HFFc6 (cell line): Measurements from ENCODE around the gene ZDHHC3. TPM values are rescaled to one million over a fixed set of nuclear protein-coding genes. Genes with fewer than 3 reads are reported as not detected.
A peak's percentile ranks its signal among the peaks of the same experiment; 100 is the strongest.

Source experiments
- DNase-seq: peaks from one replicate; pipeline ENCODE4 v3.0.0-alpha.2; 2018
- H3K27ac Mint-ChIP-seq: 2 replicates; pipeline ENCODE4 v1.8.0; 2020; ENCODE audit warnings: mild to moderate bottlenecking, mixed read lengths
- H3K27me3 Mint-ChIP-seq: 2 replicates; pipeline ENCODE4 v1.8.0; 2021; ENCODE audit warnings: mild to moderate bottlenecking, moderate library complexity, mixed read lengths; ENCODE audit not compliant: insufficient read depth
- H3K36me3 Mint-ChIP-seq: 2 replicates; pipeline ENCODE4 v1.8.0; 2021; ENCODE audit warnings: low read depth, mixed read lengths
- H3K4me1 Mint-ChIP-seq: 2 replicates; pipeline ENCODE4 v1.8.0; 2020; ENCODE audit warnings: low read depth, mixed read lengths
- H3K4me3 Mint-ChIP-seq: 2 replicates; pipeline ENCODE4 v1.8.0; 2020; ENCODE audit warnings: mild to moderate bottlenecking, moderate library complexity, mixed read lengths
- H3K9me3 Mint-ChIP-seq: 2 replicates; pipeline ENCODE4 v1.8.0; 2020; ENCODE audit warnings: mild to moderate bottlenecking, mixed read lengths
- CTCF ChIP-seq: fragments of 200-600 bp; sonication (generic); IDR thresholded peaks from 2 replicates; pipeline ENCODE4 v1.5.0; 2021; ENCODE audit warnings: antibody characterized with exemption, mild to moderate bottlenecking
- total RNA-seq, 6 experiments: library from RNA; stranded (reverse); fragmentation: NEBNext Ultra II Directional; extraction: Animal tissue kit (Norgen Biotek cat#: 25700); gene quantifications; 2 replicates in 1 of 6; 3 replicates in 5 of 6; pipeline ENCODE4 v1.2.3, GENCODE V29; 2021

ZDHHC3 gene
- total RNA-seq, 6 experiments from 2014 or later: 55.5 to 74.7 (median 64.4) TPM

DNA sequence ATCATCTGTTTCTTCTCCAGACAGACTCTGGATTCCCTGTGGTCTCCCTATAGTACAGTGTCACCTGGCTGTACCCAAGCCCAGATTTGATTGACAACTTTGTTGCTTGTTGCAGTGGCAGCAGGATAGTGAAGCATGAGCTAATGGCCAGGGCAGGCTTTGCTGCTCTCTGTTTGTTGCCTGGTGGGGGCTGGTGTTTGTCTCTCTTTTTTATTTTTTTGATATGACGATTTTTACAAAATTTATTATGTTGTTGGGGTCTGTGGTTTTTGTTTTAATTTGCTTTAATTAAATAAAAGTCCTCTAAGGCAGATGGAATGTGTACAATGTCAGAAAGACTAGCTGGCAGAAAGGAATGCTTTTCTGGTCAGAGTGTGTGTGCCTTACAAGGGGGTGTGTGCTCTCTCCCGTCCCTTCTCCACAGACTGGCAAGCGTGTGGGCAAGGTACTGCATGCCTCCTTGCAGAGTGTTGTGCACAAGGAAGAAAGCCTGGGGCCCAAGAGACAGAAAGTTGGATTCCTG lies 34.9 kb upstream of the ZDHHC3 start:
- Mint-ChIP-seq H3K4me3 (peak overlapping the region; percentile 75), H3K27ac (peak overlapping the region; percentile 93), H3K9me3 (no peaks in the 10 kb centered on the region), H3K27me3 (peaks cover 2% of the 10 kb centered on the region; the same call in 1 of the 2 replicates), H3K36me3 (peaks cover 41% of the 10 kb centered on the region), H3K4me1 (peaks cover 66% of the 10 kb centered on the region)
- DNase-seq: peak; percentile 92
- TF ChIP-seq CTCF: peak; percentile 13; the same call in 1 of the 2 replicates

- TF ChIP-seq CTCF: no peak
- Mint-ChIP-seq H3K27me3 (peaks cover 2% of the 10 kb centered on the region; the same call in 1 of the 2 replicates), H3K36me3 (peaks cover 45% of the 10 kb centered on the region), H3K27ac (peak overlapping the region; percentile 25; the same call in 1 of the 2 replicates), H3K4me1 (peaks cover 65% of the 10 kb centered on the region), H3K9me3 (no peaks in the 10 kb centered on the region; the same call in 1 of the 2 replicates), H3K4me3 (no peak overlapping the region)
- no peak for DNase-seq
Observed at GRCh38 chr3:45009868-45010267, 33.9 kb upstream of the ZDHHC3 start.

GRCh38 chr3:45008117-45008516 lies 32.1 kb upstream of the ZDHHC3 start:
- H3K4me3 Mint-ChIP-seq: no peak overlapping the region
- peaks cover 54% of the 10 kb centered on the region for H3K36me3 Mint-ChIP-seq
- H3K27me3 Mint-ChIP-seq: peaks cover 2% of the 10 kb centered on the region; the same call in 1 of the 2 replicates
- DNase-seq: peak; percentile 67
- H3K9me3 Mint-ChIP-seq: no peaks in the 10 kb centered on the region; the same call in 1 of the 2 replicates
- TF ChIP-seq CTCF: no peak
- peak overlapping the region; percentile 54 for H3K27ac Mint-ChIP-seq
- peaks cover 60% of the 10 kb centered on the region for H3K4me1 Mint-ChIP-seq

DNA sequence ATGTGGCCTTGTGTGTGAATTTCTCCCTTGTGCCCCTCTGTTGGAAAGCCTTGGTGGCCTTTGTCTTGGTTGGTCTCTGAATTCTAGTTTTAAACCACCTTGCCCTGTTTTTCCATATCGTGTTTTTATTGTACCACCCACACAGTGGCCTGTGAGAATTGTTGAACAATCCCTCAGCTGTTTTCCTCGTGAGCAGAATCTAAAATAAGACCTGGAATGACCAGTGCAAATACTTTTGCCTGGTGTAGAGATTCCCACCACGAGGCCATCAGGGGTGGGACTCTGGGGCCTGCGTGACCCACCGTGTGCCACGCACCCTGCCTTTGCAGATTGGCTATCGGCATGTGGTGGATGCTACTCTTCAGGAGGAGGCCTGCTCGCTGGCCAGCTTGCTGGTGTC lies 31.1 kb upstream of the ZDHHC3 start:
- H3K9me3 Mint-ChIP-seq: no peaks in the 10 kb centered on the region; the same call in 1 of the 2 replicates
- peaks cover 50% of the 10 kb centered on the region for H3K4me1 Mint-ChIP-seq
- no peak overlapping the region for H3K27ac Mint-ChIP-seq
- H3K4me3 Mint-ChIP-seq: no peak overlapping the region
- no peak for DNase-seq
- TF ChIP-seq CTCF: no peak
- peaks cover 46% of the 10 kb centered on the region for H3K36me3 Mint-ChIP-seq
- H3K27me3 Mint-ChIP-seq: peaks cover 2% of the 10 kb centered on the region; the same call in 1 of the 2 replicates

DNA sequence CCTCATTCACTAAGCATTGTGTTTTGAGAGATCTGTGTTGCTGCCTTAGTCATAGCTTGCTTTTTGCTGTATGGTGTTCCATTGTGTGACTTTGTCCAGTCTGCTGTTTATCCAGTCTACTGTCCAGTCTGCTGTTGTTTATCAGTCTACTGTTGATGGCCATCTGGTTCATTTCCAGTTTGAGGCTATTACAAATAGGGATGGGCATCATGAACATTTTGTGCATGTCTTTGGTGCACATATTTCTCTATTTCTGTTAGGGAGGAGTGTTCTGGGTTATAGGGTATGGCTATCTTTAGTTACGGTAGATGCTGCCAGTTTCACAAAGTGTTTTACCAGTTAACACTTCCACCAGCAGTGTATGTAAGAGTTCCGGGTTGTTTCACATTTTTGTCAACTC lies 27.9 kb upstream of the ZDHHC3 start:
- no peak for TF ChIP-seq CTCF
- Mint-ChIP-seq H3K9me3 (no peaks in the 10 kb centered on the region; the same call in 1 of the 2 replicates), H3K27ac (no peak overlapping the region), H3K4me3 (no peak overlapping the region), H3K36me3 (peaks cover 46% of the 10 kb centered on the region), H3K27me3 (peaks cover 2% of the 10 kb centered on the region; the same call in 1 of the 2 replicates), H3K4me1 (peaks cover 18% of the 10 kb centered on the region)
- DNase-seq: no peak
